ENCODE data around the gene ADCY1.

Gene ADCY1

GRCh38 chr7:45689797-45690761 is 115.9 kb downstream of the ADCY1 start:
- DNase-seq (ENCODE audit: low spot score) (no peak), FAIRE-seq (no peak)

- FAIRE-seq: no peak
- DNase-seq (ENCODE audit: low spot score): no peak
Measured at GRCh38 chr7:45690762-45691150, 116.6 kb downstream of the ADCY1 start.

DNA sequence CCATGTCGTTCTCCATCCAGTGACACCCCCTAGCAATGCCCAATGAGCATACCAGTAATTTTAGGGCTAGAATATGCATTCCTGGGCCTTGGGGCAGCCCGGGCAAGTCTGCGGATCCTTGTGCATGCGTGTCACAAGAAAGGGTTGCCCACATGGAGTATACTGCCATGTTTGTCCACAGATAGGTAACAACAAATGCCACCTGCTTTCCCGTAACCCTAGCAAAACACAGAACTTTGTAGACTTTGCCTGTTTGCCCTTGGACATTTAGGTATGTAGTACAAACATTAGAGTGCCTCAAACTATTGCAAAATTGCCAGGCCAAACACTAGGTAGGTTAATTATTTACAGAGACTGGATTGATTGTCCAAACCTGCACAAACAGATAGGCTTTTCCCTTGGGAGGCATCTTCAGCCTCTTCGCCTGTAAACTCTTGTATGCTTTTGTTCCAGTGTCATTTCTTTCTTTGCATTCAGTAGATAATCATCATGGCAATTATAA is 117.0 kb downstream of the ADCY1 start:
- no peak for FAIRE-seq

DNA sequence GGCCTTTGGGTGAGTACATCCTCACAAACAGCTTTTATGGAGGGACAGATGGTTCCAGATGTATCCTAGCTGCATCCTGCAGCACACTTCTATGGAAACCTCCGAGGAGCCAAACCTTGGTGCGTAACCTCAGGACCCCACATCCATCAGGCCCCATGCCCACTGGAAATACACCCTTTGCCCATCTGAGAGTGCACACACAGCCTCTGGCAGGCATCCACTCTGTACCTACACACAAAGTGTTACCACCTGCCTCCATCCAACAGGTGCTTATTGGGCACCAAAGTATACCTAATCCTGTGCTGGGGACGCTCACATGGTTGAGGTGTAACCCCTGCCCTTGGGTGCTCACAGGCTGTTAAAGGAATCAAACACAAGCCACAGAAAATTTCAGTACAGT is 117.9 kb downstream of the ADCY1 start:
- no peak for FAIRE-seq
- no peak for DNase-seq (ENCODE audit: low spot score)

More for the DNA sequence above, 117.0 kb downstream of the ADCY1 start:
- no peak for DNase-seq (ENCODE audit: low spot score)

DNA sequence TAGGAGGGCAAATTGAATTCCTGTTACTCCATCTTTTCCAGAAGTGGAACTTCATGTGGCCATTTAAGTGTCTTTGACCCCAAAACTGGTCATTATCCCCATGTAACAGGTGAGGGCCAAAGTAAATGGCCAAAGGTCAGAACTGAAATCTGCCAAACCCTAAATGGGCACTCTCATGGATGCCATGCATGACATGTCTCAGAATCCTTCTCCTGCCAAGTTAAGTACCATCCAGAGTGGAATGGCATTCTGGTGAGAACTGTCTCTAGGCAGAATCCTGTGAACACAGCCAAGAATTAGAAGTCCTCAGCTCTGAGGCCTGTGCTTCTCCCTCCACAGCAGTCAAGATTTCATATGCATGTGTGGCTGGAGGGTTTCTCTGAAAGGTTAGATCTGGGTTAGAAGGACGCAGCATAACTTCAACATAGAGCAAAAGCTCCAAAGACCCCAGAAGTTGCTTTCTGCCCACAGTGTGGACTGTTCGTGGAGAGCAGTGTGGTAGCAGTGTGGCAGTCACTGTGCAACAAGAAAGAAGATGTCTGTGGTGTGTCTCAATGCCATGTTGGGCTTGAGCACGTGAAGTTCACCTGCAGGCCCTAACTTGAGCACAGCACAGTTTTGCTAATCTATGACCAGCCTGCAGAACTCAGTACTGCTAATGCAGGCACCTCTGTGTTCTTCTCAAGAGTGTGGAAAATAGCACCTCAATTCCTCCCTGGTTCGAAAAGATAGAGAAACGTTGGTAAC is 121.3 kb downstream of the ADCY1 start:
- DNase-seq (ENCODE audit: low spot score) (no peak), FAIRE-seq (no peak)

GRCh38 chr7:45696476-45696875 is 122.3 kb downstream of the ADCY1 start:
- no peak for DNase-seq (ENCODE audit: low spot score)
- no peak for FAIRE-seq

DNA sequence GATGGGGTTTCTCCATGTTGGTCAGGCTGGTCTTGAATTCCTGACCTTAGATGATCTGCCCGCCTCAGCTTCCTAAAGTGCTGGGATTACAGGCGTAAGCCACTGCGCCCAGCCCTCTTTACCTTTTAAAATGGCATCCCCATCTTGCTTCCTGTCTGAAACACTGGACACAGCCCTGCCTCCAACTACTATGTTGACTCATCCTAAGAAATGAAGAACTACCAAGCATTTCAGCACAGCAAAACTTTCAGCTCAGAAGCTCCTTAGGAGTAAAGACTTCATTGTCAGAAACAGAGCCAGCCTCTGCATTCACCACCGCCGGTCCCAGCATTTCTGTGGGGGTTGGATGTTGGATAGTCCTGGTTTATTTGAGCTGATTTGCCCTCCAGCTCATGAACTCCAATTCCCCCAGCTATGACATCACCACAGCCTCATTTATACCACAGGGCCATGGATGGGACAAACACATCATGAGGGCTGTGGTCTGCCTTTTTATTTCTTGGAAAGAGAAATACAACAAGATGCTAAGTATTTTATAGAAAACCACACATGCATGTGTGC is 123.5 kb downstream of the ADCY1 start:
- no peak for FAIRE-seq
- no peak for DNase-seq (ENCODE audit: low spot score)

GRCh38 chr7:45698303-45699014 is 124.3 kb downstream of the ADCY1 start:
- FAIRE-seq (no peak), DNase-seq (ENCODE audit: low spot score) (no peak)

DNA sequence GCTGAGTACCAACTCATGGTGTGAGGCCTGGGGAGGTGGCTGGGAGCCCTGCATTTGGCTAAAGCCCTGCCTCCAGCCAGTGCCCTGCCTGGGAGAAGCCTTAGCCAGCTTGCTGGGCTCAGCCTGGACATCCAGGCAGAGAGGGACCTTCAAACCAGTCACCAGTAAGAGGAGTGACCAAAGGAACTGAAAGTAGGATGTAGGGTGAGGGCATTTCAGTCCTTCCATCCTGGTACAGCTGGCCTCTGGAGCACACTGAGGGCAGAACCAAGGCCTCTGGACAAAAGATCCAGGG is 124.8 kb downstream of the ADCY1 start:
- no peak for FAIRE-seq
- no peak for DNase-seq (ENCODE audit: low spot score)

GRCh38 chr7:45699726-45700390 is 125.7 kb downstream of the ADCY1 start:
- FAIRE-seq: no peak
- no peak for DNase-seq (ENCODE audit: low spot score)

DNA sequence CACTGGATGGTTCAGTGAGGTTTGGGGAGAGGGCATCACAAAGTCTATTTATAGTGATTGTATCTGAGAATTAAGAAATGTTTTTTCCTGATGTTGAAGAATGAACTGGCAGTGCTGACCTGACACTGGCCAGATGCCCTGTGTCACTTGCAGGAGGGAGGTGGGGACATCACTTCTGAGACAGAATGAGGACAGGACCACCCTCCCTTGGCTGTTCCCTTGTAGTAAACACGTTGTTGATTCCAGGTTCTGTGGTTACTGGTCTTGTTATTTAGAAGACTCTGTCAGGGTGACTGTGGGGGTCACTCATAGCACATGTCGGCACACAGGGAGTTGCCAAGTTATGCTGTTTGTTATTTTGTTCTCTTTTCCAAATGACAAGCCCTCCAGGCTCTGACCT is 126.4 kb downstream of the ADCY1 start:
- DNase-seq (ENCODE audit: low spot score) (no peak), FAIRE-seq (no peak)

- DNase-seq (ENCODE audit: low spot score) (no peak), FAIRE-seq (no peak)
Measured at GRCh38 chr7:45701701-45702510, 127.7 kb downstream of the ADCY1 start.

DNA sequence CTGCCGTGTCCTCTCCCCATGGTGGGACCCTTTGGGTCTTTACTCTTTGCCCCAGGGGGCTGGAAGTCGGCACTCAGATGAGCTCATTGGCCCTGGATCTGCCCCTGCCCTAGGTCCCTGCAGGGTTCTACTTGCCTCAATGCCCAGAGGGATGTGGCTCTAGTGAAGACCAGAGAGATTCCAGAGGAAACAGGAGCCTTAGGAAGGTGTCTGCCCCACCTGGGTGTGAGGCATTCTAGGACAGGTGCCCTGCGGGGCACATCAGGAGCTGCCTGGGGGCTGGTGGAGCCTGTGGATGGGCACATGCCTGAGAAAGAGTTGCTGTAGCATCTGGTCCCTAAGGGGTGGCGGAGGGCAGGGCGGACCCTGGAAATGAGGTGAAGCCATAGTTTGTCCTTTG is 128.6 kb downstream of the ADCY1 start:
- no peak for FAIRE-seq

GRCh38 chr7:45703373-45703821 is 129.2 kb downstream of the ADCY1 start:
- no peak for FAIRE-seq
- no peak for DNase-seq (ENCODE audit: low spot score)

More for the DNA sequence above, 128.6 kb downstream of the ADCY1 start:
- no peak for DNase-seq (ENCODE audit: low spot score)

DNA sequence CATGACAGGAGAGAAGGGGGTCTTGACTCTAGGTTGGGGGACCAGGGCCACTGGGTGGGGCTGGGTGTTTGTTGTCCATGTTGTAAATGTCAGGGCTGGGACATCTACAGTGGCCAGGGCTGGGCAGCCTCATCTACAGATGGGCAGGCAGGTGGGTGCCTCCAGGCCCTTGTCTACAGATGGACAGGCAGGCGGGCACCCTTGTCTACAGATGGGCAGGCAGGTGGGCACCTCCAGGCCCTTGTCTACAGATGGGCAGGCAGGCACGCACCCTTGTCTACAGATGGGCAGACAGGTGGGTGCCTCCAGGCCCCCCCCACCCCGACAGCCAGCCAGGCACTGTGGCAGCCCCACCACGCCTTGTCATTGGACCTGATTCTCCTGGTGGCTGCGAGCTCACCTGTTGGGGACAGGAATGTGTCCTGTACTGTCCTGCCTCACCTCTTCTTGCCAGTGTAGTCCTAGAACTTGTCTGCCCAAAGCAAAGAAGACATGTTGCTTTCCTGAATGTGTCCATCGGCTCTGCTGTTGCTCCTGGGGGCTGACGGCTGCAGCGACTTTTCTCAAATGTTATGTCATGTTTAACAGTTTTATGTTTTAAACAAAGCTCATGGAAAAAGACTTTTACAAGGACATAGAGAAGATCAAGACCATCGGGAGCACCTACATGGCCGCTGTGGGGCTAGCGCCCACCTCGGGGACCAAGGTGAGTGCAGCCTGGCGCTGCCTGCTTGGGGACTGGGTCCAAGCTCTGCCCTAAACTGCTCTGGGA is 129.9 kb downstream of the ADCY1 start:
- FAIRE-seq: no peak

GRCh38 chr7:45704683-45705016 is 130.5 kb downstream of the ADCY1 start:
- DNase-seq (ENCODE audit: low spot score): no peak
- FAIRE-seq: no peak

More for the DNA sequence above, 129.9 kb downstream of the ADCY1 start:
- DNase-seq (ENCODE audit: low spot score): no peak

DNA sequence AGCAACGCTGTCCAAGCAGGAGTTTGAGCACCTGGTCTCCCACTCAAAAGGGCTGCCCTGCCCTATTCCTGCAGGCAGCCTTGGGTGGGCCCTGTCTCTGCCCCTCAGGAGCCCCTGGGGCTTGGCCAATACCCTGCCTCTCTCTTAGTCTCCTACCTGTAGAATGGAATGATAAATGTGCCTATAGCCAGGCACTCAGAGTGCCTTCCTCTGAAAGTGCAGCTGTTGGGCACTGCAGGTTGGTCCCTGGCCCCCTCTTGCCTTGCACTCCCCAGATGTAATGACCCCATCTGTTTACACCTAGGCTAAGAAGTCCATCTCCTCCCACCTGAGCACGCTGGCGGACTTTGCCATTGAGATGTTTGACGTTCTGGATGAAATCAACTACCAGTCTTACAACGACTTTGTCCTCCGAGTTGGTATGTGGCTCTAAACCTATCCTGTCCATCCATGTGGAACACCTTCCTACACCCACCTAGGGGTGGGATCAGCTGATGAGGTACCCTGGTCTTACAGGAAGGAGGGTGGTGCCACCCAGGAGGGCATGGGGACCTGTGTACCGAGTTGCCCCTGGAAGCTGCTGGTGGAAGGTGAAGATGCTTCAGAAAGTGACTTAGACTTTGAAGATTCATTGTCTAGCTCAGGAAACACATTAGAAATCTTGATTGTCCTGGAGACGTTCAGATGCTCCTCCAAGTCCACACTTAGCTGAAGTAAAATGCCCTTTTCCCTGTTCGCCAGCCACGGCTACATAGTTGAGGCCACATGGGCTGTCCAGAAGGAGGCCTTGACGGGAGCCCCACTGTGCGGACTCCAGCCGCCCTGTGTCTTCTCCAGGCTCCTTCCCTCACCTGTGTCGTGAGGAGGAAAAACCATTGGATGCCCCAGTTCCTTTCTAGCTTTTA is 134.1 kb downstream of the ADCY1 start:
- FAIRE-seq: no peak
- DNase-seq (ENCODE audit: low spot score): no peak
